GM12864 (cell line): ENCODE data around the gene PABPC3.
A peak's percentile ranks its signal among the peaks of the same experiment; 100 is the strongest.

Experiments
- DNase-seq: peaks from one replicate; pipeline ENCODE4 v3.0.0-alpha.2; 2011; ENCODE audit warnings: low read depth
- H3K4me3 ChIP-seq: 2 replicates; pipeline ENCODE4 v1.5.1; 2011; ENCODE audit warnings: mild to moderate bottlenecking, low read depth, low read length, control low read depth
- TF ChIP-seq, protein P1 (sequence below): IDR thresholded peaks from 2 replicates; pipeline ENCODE4 v1.5.1; 2011; ENCODE audit warnings: low read depth, mild to moderate bottlenecking, moderate library complexity, low read length, control low read depth, inconsistent platforms; ENCODE audit errors: missing control alignments

The PABPC3 gene

DNA sequence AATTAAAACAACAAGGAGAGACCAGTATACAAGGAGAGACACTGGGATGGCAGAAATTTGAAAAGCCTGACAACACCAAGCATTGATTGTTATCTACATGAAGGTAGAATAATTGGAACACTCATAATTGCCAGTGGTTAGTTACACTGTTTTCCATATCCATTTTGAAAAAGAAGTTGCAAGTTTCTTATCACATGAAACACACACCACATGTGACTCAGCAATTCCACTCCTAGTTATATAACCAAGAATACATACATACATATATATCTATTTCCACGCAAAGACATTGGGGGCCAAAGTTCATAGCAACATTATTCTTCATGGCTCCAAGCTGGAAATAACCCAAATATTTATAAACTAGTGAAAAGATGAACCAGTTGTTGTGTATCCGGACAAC, 15.2 kb upstream of the PABPC3 start:
- H3K4me3 ChIP-seq, result no peak overlapping the region
- TF ChIP-seq, protein P1, sequence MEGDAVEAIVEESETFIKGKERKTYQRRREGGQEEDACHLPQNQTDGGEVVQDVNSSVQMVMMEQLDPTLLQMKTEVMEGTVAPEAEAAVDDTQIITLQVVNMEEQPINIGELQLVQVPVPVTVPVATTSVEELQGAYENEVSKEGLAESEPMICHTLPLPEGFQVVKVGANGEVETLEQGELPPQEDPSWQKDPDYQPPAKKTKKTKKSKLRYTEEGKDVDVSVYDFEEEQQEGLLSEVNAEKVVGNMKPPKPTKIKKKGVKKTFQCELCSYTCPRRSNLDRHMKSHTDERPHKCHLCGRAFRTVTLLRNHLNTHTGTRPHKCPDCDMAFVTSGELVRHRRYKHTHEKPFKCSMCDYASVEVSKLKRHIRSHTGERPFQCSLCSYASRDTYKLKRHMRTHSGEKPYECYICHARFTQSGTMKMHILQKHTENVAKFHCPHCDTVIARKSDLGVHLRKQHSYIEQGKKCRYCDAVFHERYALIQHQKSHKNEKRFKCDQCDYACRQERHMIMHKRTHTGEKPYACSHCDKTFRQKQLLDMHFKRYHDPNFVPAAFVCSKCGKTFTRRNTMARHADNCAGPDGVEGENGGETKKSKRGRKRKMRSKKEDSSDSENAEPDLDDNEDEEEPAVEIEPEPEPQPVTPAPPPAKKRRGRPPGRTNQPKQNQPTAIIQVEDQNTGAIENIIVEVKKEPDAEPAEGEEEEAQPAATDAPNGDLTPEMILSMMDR, result no peak
- DNase-seq, result no peak

DNA sequence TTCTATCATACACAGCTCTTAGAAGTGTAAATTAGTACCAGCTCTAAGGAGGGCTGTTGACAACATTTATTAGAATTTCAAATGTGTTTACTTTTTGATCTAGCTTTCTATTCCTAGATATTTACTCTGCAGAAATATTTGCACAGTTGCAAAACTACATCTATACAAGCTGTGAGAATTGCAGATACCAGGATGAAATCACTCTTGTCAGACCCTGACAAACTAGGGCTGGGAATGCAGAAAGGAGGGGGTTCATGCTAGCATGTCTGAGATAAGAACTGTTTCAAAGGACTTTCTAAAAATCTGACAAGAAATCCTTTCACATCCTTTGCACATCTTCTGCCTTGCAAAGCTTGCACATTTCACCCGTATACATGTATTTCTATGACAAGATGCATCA, 11.8 kb upstream of the PABPC3 start:
- no peak overlapping the region for H3K4me3 ChIP-seq
- TF ChIP-seq, protein P1, result no peak
- DNase-seq, result no peak

DNA sequence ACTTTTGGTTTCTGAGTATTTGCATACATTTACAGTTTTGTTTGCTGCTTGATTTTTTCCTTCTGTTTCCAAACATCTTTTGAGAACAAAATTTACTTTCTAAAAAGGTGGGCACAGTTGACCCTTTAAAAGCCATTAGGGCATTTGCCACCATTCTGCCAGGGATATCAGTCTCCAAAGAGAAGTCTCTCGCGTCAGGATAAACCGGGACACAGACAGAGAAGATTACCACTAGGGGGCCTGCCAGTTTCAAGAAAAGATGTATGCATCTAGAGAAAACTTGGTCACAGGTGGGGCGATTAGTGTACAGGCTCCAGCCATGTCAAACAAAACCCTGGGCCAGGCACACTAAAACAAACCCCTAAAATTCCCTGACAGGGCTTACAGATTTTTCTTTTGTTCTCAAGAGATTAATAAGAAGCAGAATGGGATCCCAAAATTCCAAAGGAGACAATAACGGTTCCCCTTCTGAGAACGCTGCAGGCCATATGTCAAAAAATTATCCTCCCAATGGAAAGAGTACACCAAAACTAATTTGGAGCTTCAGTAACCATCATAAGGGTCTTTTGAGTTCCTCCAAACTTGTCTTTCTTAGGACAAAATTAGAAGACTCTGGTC, 10.7 kb upstream of the PABPC3 start:
- H3K4me3 ChIP-seq, result no peak overlapping the region
- TF ChIP-seq, protein P1, result peak; percentile 73
- peak; percentile 19 for DNase-seq

DNA sequence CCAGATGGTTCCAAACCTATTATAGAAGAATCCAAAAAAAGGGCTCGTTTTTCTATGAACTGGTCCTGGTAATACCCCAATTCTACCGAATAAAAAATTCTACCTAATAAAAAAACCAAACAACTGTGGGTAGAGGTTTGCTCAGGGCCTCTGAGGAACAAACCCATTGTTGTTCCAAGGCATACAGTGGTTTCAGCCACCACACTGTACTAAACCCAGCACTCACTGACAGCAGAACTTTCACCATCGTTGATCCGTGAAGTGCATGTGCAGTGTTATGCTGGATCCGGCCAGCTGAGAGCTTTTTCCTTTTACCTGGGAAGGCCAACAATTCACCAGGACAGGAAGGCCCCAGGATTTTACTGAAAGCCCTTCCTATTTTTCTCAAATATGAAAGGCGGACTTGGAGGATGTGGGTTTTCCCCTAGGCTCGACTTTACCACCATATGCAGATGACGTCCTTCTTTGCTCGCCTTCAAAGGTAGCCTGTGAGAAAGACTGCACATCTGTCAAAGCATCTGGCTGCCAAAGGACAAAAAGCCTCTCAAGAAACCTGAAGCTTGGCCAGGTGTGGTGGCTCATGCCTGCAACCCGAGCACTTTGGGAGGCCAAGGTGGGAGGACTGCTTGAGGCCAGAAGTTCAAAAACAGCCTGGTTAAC, 7.2 kb upstream of the PABPC3 start:
- H3K4me3 ChIP-seq, result no peak overlapping the region
- no peak for DNase-seq
- TF ChIP-seq, protein P1, result no peak

DNA sequence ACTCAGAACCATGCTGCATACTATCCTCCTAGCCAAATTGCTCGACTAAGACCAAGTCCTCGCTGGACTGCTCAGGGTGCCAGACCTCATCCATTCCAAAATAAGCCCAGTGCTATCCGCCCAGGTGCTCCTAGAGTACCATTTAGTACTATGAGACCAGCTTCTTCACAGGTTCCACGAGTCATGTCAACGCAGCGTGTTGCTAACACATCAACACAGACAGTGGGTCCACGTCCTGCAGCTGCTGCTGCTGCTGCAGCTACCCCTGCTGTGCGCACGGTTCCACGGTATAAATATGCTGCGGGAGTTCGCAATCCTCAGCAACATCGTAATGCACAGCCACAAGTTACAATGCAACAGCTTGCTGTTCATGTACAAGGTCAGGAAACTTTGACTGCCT, 1.5 kb downstream of the PABPC3 start:
- TF ChIP-seq, protein P1, result no peak
- DNase-seq, result no peak
- no peak overlapping the region for H3K4me3 ChIP-seq

DNA sequence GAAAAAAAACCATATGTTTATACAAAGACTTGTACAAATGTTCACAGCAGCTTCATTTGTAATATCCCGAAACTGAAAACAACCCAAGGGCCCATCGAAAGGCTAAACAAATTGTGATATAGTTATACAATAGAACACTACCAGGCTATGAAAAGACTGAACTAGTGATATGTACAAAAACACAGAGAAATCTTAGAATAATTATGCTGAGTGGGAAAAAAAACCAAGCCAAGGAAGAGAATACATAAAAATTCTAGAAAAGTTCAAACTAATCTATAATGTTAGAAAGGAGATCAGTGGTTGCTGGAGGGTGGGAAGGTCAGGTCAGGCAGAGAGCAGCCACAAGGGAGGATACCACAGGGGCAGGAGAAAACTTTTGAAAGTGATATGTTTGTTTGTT, 7.8 kb downstream of the PABPC3 start:
- no peak overlapping the region for H3K4me3 ChIP-seq
- TF ChIP-seq, protein P1, result no peak
- no peak for DNase-seq

DNA sequence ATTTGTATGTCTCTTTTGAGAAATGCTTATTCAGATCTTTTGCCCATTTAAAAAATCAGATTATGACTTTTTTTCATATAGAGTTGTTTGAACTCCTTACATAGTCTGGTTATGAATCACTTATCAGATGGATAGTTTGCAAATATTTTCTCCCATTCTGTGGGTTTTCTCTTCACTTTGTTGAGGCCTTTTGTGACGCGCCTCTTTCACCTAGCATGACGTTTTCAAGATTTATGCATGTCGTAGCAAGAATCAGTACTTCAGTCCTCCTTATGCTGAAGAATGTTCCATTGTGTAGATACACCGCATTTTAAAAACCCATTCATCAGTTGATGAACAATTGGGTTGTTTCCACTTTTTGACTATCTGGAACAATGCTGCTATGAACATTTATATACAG, 13.4 kb downstream of the PABPC3 start:
- no peak for DNase-seq
- TF ChIP-seq, protein P1, result no peak

More for the DNA sequence above, 13.4 kb downstream of the PABPC3 start:
- no peak overlapping the region for H3K4me3 ChIP-seq
